ENCODE data around the gene BCAS3. TPM values are rescaled to one million over a fixed set of nuclear protein-coding genes. Genes with fewer than 3 reads are reported as not detected.

Gene BCAS3
- total RNA-seq, 4 donors from 2014 or later, result 21.7 to 42.2 (median 23.0) TPM

- TF ChIP-seq, protein P1, sequence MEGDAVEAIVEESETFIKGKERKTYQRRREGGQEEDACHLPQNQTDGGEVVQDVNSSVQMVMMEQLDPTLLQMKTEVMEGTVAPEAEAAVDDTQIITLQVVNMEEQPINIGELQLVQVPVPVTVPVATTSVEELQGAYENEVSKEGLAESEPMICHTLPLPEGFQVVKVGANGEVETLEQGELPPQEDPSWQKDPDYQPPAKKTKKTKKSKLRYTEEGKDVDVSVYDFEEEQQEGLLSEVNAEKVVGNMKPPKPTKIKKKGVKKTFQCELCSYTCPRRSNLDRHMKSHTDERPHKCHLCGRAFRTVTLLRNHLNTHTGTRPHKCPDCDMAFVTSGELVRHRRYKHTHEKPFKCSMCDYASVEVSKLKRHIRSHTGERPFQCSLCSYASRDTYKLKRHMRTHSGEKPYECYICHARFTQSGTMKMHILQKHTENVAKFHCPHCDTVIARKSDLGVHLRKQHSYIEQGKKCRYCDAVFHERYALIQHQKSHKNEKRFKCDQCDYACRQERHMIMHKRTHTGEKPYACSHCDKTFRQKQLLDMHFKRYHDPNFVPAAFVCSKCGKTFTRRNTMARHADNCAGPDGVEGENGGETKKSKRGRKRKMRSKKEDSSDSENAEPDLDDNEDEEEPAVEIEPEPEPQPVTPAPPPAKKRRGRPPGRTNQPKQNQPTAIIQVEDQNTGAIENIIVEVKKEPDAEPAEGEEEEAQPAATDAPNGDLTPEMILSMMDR (IDR thresholded peaks at IDR 0.05; ENCODE audit: low read depth), result no peak
Observed at GRCh38 chr17:60947543-60947942, 269.9 kb downstream of the BCAS3 start.

DNA sequence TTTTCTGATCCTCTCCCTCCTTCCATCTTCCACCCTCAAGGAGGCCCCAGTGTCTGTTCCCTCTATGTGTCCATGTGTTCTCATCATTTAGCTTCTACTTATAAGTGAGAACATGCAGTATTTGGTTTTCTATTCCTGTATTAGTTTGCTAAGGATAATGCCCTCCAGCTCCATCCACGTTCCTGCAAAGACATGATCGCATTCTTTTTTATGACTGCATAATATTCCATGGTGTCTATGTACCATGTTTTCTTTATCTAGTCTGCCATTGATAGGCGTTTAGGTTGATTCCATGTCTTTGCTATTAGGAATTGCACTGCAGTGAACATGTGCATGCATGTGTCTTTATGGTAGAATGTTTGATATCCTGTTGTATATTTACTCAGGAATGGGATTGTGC, 275.1 kb downstream of the BCAS3 start:
- TF ChIP-seq, protein P1 (IDR thresholded peaks at IDR 0.05; ENCODE audit: low read depth), result no peak

DNA sequence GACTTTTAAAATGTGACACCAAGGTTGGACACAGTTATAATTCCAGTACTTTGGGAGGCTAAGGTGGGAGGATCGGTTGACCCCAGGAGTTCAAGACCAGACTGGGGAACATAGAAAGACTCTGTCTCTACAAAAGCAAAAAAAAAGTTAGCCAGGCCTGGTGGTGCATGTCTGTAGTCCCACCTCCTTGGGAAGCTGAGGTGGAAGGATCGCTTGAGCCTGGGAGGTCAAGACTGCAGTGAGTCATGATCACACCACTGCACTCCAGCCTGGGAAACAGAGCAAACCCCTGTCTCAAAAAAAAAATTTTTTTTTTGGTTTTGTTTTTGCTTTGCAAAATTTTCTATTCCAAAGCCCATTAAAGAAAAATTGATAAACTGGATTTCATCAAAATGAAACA, 281.4 kb downstream of the BCAS3 start:
- TF ChIP-seq, protein P1 (IDR thresholded peaks at IDR 0.05; ENCODE audit: low read depth), result no peak

GRCh38 chr17:60959696-60960095, 282.0 kb downstream of the BCAS3 start:
- TF ChIP-seq, protein P1 (IDR thresholded peaks at IDR 0.05; ENCODE audit: low read depth), result no peak

GRCh38 chr17:60960398-60961065, 282.9 kb downstream of the BCAS3 start:
- TF ChIP-seq, protein P1 (IDR thresholded peaks at IDR 0.05; ENCODE audit: low read depth), result no peak

- TF ChIP-seq, protein P1 (IDR thresholded peaks at IDR 0.05; ENCODE audit: low read depth), result no peak
Observed at GRCh38 chr17:60964160-60964559, 286.5 kb downstream of the BCAS3 start.

DNA sequence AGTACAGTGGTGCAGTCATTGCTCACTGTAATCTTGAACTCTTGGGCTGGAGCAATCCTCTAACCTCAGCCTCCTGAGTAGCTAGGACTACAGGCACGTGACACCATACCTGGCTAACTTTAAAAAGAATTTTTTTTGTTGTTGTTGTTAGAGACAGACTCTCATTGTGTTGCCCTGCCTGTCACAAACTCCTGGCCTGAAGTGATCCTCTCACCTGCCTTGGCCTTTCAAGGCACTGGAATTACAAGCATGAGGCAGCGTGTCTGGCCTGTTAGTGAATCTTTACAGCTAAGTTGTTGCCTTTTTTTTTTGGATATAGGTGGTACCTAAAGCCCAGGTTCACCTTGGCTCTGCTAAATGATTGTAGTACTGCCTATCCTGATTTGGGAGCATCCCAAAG, 290.6 kb downstream of the BCAS3 start:
- TF ChIP-seq, protein P1 (IDR thresholded peaks at IDR 0.05; ENCODE audit: low read depth), result no peak
